ENCODE measurements around the gene IGFN1. TPM values are rescaled to one million over a fixed set of nuclear protein-coding genes. Genes with fewer than 3 reads are reported as not detected.

Gene IGFN1
- total RNA-seq = 0.16 TPM

- no peak for DNase-seq (ENCODE audit: low spot score)
These were observed at the start of gene IGFN1 for GRCh38 chr1:201190624-201191051. Gene IGFN1, plus strand, starts transcription at chr1:201190824. Its CDS starts 2,470 bp downstream, at chr1:201193294.

- no peak for DNase-seq (ENCODE audit: low spot score)
These were observed 49.7 kb upstream of the IGFN1 start for GRCh38 chr1:201140941-201141260.

- DNase-seq (ENCODE audit: low spot score) = no peak
These were observed 49.2 kb upstream of the IGFN1 start for GRCh38 chr1:201141418-201141817.

GRCh38 chr1:201142011-201142848, 48.4 kb upstream of the IGFN1 start:
- no peak for DNase-seq (ENCODE audit: low spot score)

- no peak for DNase-seq (ENCODE audit: low spot score)
These were observed 47.5 kb upstream of the IGFN1 start for GRCh38 chr1:201142849-201143725.

GRCh38 chr1:201143726-201144635, 46.6 kb upstream of the IGFN1 start:
- DNase-seq (ENCODE audit: low spot score) = no peak

GRCh38 chr1:201144701-201145100, 45.9 kb upstream of the IGFN1 start:
- no peak for DNase-seq (ENCODE audit: low spot score)

- no peak for DNase-seq (ENCODE audit: low spot score)
These were observed 45.5 kb upstream of the IGFN1 start for GRCh38 chr1:201145132-201145531.

GRCh38 chr1:201145816-201146215, 44.8 kb upstream of the IGFN1 start:
- no peak for DNase-seq (ENCODE audit: low spot score)

- DNase-seq (ENCODE audit: low spot score) = no peak
These were observed 43.8 kb upstream of the IGFN1 start for GRCh38 chr1:201146626-201147390.

GRCh38 chr1:201147396-201148015, 43.1 kb upstream of the IGFN1 start:
- no peak for DNase-seq (ENCODE audit: low spot score)

GRCh38 chr1:201149400-201149799, 41.2 kb upstream of the IGFN1 start:
- no peak for DNase-seq (ENCODE audit: low spot score)

GRCh38 chr1:201153474-201154388, 36.9 kb upstream of the IGFN1 start:
- DNase-seq (ENCODE audit: low spot score) = no peak

GRCh38 chr1:201154389-201155165, 36.0 kb upstream of the IGFN1 start, which contains the start of gene TMEM9:
Gene TMEM9, minus strand, starts transcription at chr1:201154474. Its CDS starts 551 bp downstream, at chr1:201153923.
- DNase-seq (ENCODE audit: low spot score) = peak; percentile 99

GRCh38 chr1:201155354-201155753, 35.3 kb upstream of the IGFN1 start:
- DNase-seq (ENCODE audit: low spot score) = no peak

- no peak for DNase-seq (ENCODE audit: low spot score)
These were observed 34.3 kb upstream of the IGFN1 start for GRCh38 chr1:201156346-201156745.

GRCh38 chr1:201156819-201157218, 33.8 kb upstream of the IGFN1 start:
- no peak for DNase-seq (ENCODE audit: low spot score)

GRCh38 chr1:201157949-201158348, 32.7 kb upstream of the IGFN1 start:
- DNase-seq (ENCODE audit: low spot score) = no peak
